HFFc6 (cell line): ENCODE results near the gene TRIM46. TPM values are rescaled to one million over a fixed set of nuclear protein-coding genes. Genes with fewer than 3 reads are reported as not detected.

Experiments
- DNase-seq: peaks from one replicate; pipeline ENCODE4 v3.0.0-alpha.2; 2018
- H3K27ac Mint-ChIP-seq: 2 replicates; pipeline ENCODE4 v1.8.0; 2020; ENCODE audit warnings: mild to moderate bottlenecking, mixed read lengths
- H3K27me3 Mint-ChIP-seq: 2 replicates; pipeline ENCODE4 v1.8.0; 2021; ENCODE audit warnings: mild to moderate bottlenecking, moderate library complexity, mixed read lengths; ENCODE audit not compliant: insufficient read depth
- H3K36me3 Mint-ChIP-seq: 2 replicates; pipeline ENCODE4 v1.8.0; 2021; ENCODE audit warnings: low read depth, mixed read lengths
- H3K4me1 Mint-ChIP-seq: 2 replicates; pipeline ENCODE4 v1.8.0; 2020; ENCODE audit warnings: low read depth, mixed read lengths
- H3K4me3 Mint-ChIP-seq: 2 replicates; pipeline ENCODE4 v1.8.0; 2020; ENCODE audit warnings: mild to moderate bottlenecking, moderate library complexity, mixed read lengths
- H3K9me3 Mint-ChIP-seq: 2 replicates; pipeline ENCODE4 v1.8.0; 2020; ENCODE audit warnings: mild to moderate bottlenecking, mixed read lengths
- total RNA-seq, 6 experiments: library from RNA; stranded (reverse); fragmentation: NEBNext Ultra II Directional; extraction: Animal tissue kit (Norgen Biotek cat#: 25700); gene quantifications; 2 replicates in 1 of 6; 3 replicates in 5 of 6; pipeline ENCODE4 v1.2.3, GENCODE V29; 2021
- TF ChIP-seq, protein P1 (sequence below): fragments of 200-600 bp; sonication (generic); IDR thresholded peaks from 2 replicates; pipeline ENCODE4 v1.5.0; 2021; ENCODE audit warnings: antibody characterized with exemption, mild to moderate bottlenecking

Gene TRIM46
- total RNA-seq, 6 experiments from 2014 or later: 5.1 to 7.1 (median 6.1) TPM

DNA sequence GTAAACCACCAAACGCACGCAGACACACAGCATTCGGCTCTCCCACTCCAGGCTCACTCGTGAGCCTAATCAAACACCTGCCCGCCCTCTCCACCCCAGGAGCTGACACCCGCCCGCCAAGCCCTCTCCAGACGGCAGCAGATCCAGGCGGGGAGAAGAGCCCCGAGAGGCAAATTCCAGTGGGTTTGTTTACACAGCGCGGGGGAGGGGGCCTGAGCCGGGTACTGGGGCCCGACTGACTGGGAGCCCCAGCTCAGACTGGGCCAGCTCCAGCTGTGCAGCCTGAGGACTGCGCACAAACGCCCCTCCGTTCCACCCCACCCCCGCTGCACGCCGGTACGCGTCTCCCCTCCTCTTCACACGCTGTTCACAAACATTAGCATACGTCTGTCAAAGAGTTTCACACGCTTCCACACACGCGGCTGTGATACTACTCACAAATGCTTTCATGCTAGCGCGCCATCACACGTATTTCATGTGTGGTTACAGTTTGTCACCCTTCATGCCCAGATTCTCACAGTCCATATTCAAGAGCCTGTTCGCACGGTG lies 47.0 kb upstream of the TRIM46 start:
- Mint-ChIP-seq H3K27me3 (peaks cover 54% of the 10 kb centered on the region), H3K4me3 (peak overlapping the region; percentile 66), H3K36me3 (no peaks in the 10 kb centered on the region), H3K27ac (no peak overlapping the region), H3K4me1 (peaks cover 34% of the 10 kb centered on the region), H3K9me3 (no peaks in the 10 kb centered on the region)
- TF ChIP-seq, protein P1, sequence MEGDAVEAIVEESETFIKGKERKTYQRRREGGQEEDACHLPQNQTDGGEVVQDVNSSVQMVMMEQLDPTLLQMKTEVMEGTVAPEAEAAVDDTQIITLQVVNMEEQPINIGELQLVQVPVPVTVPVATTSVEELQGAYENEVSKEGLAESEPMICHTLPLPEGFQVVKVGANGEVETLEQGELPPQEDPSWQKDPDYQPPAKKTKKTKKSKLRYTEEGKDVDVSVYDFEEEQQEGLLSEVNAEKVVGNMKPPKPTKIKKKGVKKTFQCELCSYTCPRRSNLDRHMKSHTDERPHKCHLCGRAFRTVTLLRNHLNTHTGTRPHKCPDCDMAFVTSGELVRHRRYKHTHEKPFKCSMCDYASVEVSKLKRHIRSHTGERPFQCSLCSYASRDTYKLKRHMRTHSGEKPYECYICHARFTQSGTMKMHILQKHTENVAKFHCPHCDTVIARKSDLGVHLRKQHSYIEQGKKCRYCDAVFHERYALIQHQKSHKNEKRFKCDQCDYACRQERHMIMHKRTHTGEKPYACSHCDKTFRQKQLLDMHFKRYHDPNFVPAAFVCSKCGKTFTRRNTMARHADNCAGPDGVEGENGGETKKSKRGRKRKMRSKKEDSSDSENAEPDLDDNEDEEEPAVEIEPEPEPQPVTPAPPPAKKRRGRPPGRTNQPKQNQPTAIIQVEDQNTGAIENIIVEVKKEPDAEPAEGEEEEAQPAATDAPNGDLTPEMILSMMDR: no peak
- no peak for DNase-seq

DNA sequence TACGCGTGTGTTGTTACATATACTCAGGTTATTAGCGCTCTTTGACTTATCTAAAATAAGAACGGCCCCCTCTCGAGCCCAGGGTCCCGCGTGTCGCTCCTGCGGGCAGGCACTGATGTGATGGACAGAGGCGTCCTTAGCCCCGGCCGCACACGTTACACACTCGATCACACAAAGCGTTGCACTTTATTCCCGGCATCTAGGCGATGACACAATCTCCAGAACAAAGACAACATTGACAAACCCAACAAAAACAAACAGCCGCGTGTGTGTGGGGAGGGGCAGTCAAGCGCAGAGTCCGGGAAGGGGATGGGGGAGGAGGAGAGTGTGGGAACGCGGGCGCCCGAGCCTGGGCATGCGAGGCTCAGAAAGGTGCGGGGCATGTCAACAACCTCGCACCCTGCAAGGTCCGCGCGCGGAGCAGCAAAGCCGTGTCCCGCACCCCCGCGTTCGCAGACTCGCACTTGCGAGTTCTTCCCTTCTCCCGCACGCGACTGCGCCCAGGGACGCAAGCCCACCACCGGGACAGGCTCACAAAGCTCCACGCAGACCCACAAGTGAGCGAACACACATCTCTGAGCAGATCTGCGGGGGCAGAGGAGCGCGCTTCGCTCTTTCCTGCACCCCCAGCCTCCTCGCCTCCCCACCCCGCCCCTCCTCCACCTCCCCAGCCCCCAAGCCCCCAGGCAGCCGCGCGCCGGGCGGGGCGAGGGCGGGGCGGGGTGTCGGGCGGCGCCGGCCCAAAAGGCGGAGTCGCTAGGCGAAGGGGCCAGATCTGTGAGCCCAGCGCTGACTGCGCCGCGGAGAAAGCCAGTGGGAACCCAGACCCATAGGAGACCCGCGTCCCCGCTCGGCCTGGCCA lies 46.3 kb upstream of the TRIM46 start, which contains the start of gene EFNA1:
Gene EFNA1 (plus strand): TSS at position 772 of the 862 bp plus-strand sequence. CDS start 102 bp downstream, outside the sequence.
- no peak for DNase-seq
- TF ChIP-seq, protein P1: no peak
- Mint-ChIP-seq H3K4me1 (peaks cover 34% of the 10 kb centered on the region), H3K27ac (no peak within 1 kb of the TSS), H3K36me3 (no peaks in the 10 kb centered on the region), H3K27me3 (peaks cover 54% of the 10 kb centered on the region), H3K9me3 (no peaks in the 10 kb centered on the region), H3K4me3 (peak within 1 kb of the TSS; percentile 66)

DNA sequence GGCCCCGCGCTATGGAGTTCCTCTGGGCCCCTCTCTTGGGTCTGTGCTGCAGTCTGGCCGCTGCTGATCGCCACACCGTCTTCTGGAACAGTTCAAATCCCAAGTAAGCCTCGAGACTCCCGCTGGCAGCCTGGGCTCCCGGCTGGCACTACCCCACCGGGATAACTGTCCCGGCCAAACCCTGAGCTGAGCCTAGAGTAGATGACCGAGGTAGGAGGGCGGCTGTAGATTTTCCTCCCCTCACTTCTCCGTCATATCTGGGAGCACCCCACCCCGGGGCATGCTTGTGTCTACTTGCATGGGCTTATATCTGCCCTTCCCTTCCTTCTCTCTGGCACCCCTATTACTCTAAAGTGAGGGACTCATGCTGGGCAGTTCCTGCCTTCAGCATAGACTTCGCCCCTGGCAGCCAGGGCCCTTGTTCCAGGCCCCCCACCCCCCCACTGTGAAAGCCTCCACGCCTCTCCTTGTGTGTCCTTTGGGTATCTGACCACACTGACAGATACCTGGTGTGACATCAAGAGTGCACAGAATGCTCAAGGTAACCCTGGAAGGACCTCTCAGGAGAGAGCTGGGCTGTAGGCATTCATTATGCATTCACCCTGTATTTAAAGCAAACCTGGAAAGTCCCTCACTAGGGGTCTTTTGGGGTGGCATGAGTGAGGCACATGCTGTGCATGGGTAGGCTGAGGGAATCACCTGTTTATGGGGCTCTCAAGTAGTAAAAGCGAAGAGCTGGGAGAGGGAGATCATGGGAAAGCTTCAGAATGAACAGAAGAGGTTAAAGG lies 45.5 kb upstream of the TRIM46 start:
- H3K4me3 Mint-ChIP-seq: peak overlapping the region; percentile 47
- no peaks in the 10 kb centered on the region for H3K36me3 Mint-ChIP-seq
- no peaks in the 10 kb centered on the region for H3K9me3 Mint-ChIP-seq
- TF ChIP-seq, protein P1: no peak
- H3K27ac Mint-ChIP-seq: no peak overlapping the region
- no peak for DNase-seq
- H3K27me3 Mint-ChIP-seq: peaks cover 51% of the 10 kb centered on the region
- peaks cover 34% of the 10 kb centered on the region for H3K4me1 Mint-ChIP-seq

DNA sequence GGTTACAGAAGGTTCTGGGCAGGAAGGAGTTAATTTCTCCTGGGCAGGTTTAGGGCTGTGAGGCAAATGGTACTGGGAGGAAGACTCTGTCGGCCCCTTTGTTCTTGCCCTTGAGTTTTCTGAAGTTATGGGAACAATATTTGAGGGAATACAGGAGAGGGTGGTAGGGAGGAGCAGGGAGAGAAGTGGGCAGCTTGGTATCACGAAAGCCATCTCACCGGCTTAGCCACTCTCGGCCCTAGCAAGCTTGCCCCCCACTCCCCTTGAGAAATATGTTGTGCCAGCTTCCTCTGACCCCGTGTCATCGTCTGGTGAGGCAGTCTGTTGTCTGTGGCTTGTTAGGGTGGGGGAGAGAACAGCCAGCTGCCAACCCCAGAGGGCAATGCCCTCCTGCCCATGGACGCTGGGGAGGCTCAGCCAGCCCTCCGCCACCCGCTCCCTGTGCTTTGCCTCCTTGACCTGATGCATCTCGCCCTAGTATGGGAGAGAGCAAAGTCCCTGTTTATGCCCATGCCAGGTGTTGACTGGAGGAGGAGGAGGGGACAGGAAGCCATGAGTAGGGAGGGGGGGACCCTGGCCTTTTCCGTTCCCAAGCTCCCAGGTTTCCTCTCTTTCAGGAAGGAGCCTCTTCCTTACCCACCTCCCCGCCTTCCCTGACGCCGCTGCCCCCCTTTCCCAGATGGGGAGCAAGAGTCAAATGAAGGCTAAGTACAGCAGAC lies 44.7 kb upstream of the TRIM46 start:
- TF ChIP-seq, protein P1: no peak
- Mint-ChIP-seq H3K36me3 (no peaks in the 10 kb centered on the region), H3K27ac (no peak overlapping the region), H3K4me1 (peaks cover 34% of the 10 kb centered on the region), H3K27me3 (peaks cover 44% of the 10 kb centered on the region), H3K4me3 (no peak overlapping the region), H3K9me3 (no peaks in the 10 kb centered on the region)
- no peak for DNase-seq
